ENCODE data around the gene MORC1.

GRCh38 chr3:108966773-108967172 is 151.2 kb downstream of the MORC1 start:
- TF ChIP-seq CTCF (IDR thresholded peaks at IDR 0.05) (no peak), POLR2A (IDR thresholded peaks at IDR 0.05) (no peak)

All from adrenal gland (tissue), 5 donors.